Measurements from ENCODE around the gene DPEP2. TPM values are rescaled to one million over a fixed set of nuclear protein-coding genes. Genes with fewer than 3 reads are reported as not detected.

The DPEP2 gene
- total and polyA plus RNA-seq, 2 of the 13 experiments (the other 11 are each of a cell fraction or from before 2014, with no cell fraction given), result 0.18 TPM; not detected in 1

DNA sequence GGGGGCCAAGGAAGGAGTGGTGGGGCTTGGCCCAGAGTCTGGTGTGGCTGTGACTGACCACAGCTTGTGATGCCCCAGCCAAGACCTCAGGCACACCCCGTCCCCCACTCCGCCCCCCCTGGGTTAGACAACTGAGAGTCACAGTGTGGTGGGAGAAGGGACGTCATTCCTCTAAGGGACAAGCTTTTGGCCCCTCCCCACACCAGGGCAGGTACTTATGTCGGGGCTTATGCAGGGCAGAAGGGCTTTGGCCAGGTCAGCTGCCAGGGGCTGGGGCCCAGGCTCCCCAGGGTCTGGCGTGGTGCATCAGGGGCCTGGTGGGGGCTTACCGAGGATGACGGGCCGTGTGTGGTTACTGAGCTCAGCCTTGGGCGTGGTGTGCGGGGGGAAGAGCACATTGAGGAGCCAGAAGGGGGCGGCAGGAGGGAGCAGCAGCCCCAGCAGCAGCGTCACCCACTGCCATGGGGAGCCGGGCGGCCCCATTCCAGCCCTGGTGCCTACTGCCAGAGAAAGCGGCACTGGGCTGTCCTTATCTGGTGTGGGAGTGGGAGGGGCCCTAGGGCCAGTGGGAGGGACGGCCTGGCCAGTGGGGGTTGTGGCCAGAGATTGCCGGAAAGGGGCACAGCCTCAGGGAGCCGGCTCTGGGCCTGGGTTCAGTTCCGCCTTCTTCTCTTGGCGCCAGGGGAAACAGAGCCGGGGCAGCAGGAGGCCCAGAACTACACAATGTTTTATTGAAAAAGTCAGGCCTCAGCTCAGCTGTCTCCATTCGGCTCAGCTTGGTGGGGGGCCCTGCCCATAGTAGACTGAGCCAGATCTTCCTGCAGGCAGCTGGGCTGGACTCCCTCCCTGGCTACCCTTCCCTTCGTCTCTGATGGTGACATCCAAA lies 55.4 kb downstream of the DPEP2 start, which contains the start of gene LCAT (continued):
- TF ChIP-seq ZNF33B (CRISPR knock-in tag; IDR thresholded peaks at IDR 0.05) (peak; percentile 88; the same call in 1 of the 2 replicates), EP300 (IDR thresholded peaks at IDR 0.05; ENCODE audit: low read depth in 2 of 2, low read length in 2 of 2) (peak in 1 of 2 experiments; percentile 21; a peak in 2 of 4 replicates), EP300 (CRISPR knock-in tag; IDR thresholded peaks at IDR 0.05; ENCODE audit: borderline replicate concordance) (no peak), TEAD3 (CRISPR knock-in tag; optimal IDR thresholded peaks at IDR 0.05; ENCODE audit: borderline replicate concordance) (peak; percentile 69), DDIT3 (CRISPR knock-in tag; IDR thresholded peaks at IDR 0.05) (no peak), ZNF580 (CRISPR knock-in tag; IDR thresholded peaks at IDR 0.05; ENCODE audit: borderline replicate concordance, low read depth) (peak; percentile 41; the same call in 1 of the 2 replicates), HOXA7 (CRISPR knock-in tag; IDR thresholded peaks at IDR 0.05) (no peak), ZNF225 (CRISPR knock-in tag; IDR thresholded peaks at IDR 0.05) (no peak; the same call in 1 of the 2 replicates), ZIK1 (CRISPR knock-in tag; IDR thresholded peaks at IDR 0.05; ENCODE audit: borderline replicate concordance, low read depth) (0 out of 2 replicates have a peak, but pooled peaks have one; percentile 16), PRDM10 (CRISPR knock-in tag; IDR thresholded peaks at IDR 0.05; ENCODE audit: low read depth) (peak; percentile 76), GLI4 (CRISPR knock-in tag; IDR thresholded peaks at IDR 0.05; ENCODE audit: borderline replicate concordance) (peak; percentile 68; the same call in 1 of the 2 replicates), PLRG1 (conservative IDR thresholded peaks at IDR 0.05) (no peak), KMT2A (CRISPR knock-in tag; IDR thresholded peaks at IDR 0.05) (no peak; the same call in 1 of the 2 replicates), KDM4B (CRISPR knock-in tag; IDR thresholded peaks at IDR 0.05) (no peak), ZSCAN25 (CRISPR knock-in tag; IDR thresholded peaks at IDR 0.05) (no peak; the same call in 1 of the 2 replicates), RFX5 (IDR thresholded peaks at IDR 0.05; ENCODE audit: low read depth, low read length) (no peak), KDM6A (CRISPR knock-in tag; IDR thresholded peaks at IDR 0.05; ENCODE audit: low read depth) (0 out of 2 replicates have a peak, but pooled peaks have one; percentile 14)
- TF ChIP-seq, protein P1, sequence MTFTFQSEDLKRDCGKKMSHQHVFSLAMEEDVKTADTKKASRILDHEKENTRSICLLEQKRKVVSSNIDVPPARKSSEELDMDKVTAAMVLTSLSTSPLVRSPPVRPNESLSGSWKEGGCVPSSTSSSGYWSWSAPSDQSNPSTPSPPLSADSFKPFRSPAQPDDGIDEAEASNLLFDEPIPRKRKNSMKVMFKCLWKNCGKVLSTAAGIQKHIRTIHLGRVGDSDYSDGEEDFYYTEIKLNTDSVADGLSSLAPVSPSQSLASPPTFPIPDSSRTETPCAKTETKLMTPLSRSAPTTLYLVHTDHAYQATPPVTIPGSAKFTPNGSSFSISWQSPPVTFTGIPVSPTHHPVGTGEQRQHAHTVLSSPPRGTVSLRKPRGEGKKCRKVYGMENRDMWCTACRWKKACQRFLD (CRISPR knock-in tag; IDR thresholded peaks at IDR 0.05; ENCODE audit: borderline replicate concordance), result peak; percentile 20
- TF ChIP-seq, protein P2, sequence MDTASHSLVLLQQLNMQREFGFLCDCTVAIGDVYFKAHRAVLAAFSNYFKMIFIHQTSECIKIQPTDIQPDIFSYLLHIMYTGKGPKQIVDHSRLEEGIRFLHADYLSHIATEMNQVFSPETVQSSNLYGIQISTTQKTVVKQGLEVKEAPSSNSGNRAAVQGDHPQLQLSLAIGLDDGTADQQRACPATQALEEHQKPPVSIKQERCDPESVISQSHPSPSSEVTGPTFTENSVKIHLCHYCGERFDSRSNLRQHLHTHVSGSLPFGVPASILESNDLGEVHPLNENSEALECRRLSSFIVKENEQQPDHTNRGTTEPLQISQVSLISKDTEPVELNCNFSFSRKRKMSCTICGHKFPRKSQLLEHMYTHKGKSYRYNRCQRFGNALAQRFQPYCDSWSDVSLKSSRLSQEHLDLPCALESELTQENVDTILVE (CRISPR knock-in tag; IDR thresholded peaks at IDR 0.05), result no peak
- TF ChIP-seq, protein P3, sequence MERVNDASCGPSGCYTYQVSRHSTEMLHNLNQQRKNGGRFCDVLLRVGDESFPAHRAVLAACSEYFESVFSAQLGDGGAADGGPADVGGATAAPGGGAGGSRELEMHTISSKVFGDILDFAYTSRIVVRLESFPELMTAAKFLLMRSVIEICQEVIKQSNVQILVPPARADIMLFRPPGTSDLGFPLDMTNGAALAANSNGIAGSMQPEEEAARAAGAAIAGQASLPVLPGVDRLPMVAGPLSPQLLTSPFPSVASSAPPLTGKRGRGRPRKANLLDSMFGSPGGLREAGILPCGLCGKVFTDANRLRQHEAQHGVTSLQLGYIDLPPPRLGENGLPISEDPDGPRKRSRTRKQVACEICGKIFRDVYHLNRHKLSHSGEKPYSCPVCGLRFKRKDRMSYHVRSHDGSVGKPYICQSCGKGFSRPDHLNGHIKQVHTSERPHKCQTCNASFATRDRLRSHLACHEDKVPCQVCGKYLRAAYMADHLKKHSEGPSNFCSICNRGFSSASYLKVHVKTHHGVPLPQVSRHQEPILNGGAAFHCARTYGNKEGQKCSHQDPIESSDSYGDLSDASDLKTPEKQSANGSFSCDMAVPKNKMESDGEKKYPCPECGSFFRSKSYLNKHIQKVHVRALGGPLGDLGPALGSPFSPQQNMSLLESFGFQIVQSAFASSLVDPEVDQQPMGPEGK (CRISPR knock-in tag; IDR thresholded peaks at IDR 0.05), result peak; percentile 79

All from HepG2 (cell line).